Parathyroid adenoma (tissue), 2 donors: ENCODE results near the gene ATP6V0A1.

ENCODE experiments used
- H2AFZ ChIP-seq: fragments of 300-600 bp; sonication (generic); one replicate; pipeline ENCODE4 v1.7.0; 2017; ENCODE audit warnings: antibody characterized with exemption, mild to moderate bottlenecking
- H3K27ac ChIP-seq: fragments of 300-600 bp; sonication (generic); one replicate; pipeline ENCODE4 v1.7.0; 2017
- H3K27me3 ChIP-seq: fragments of 300-600 bp; sonication (generic); one replicate; pipeline ENCODE4 v1.7.0; 2017; ENCODE audit warnings: low read length; ENCODE audit not compliant: control insufficient read depth, insufficient read depth
- H3K36me3 ChIP-seq: fragments of 300-600 bp; sonication (generic); one replicate; pipeline ENCODE4 v1.7.0; 2017; ENCODE audit warnings: low read length; ENCODE audit not compliant: control insufficient read depth, insufficient read depth
- H3K4me1 ChIP-seq: fragments of 300-600 bp; sonication (generic); one replicate; pipeline ENCODE4 v1.7.0; 2017; ENCODE audit warnings: control low read depth
- H3K4me2 ChIP-seq: fragments of 300-600 bp; sonication (generic); one replicate; pipeline ENCODE4 v1.7.0; 2017; ENCODE audit warnings: low read length
- H3K4me3 ChIP-seq: fragments of 300-600 bp; sonication (generic); one replicate; pipeline ENCODE4 v1.7.0; 2017; ENCODE audit warnings: low read depth, low read length
- H3K79me2 ChIP-seq: fragments of 300-600 bp; sonication (generic); one replicate; pipeline ENCODE4 v1.7.0; 2017; ENCODE audit warnings: control low read depth
- H3K9ac ChIP-seq: fragments of 300-600 bp; sonication (generic); one replicate; pipeline ENCODE4 v1.7.0; 2017; ENCODE audit warnings: mild to moderate bottlenecking
- H3K9me3 ChIP-seq: fragments of 300-600 bp; sonication (generic); one replicate; pipeline ENCODE4 v1.7.0; 2017; ENCODE audit warnings: low read length; ENCODE audit not compliant: control insufficient read depth
- CTCF ChIP-seq: fragments of 300-600 bp; sonication (generic); IDR thresholded peaks from one replicate; pipeline ENCODE4 v1.7.0; 2017; ENCODE audit warnings: antibody characterized with exemption, mild to moderate bottlenecking
- donor health status: primary hyperparathyroidism.

The ATP6V0A1 gene

GRCh38 chr17:42531455-42532354 lies 73.0 kb downstream of the ATP6V0A1 start:
- peak; percentile 54 for TF ChIP-seq CTCF
- no peaks in the 10 kb centered on the region for H3K79me2 ChIP-seq
- peak overlapping the region; percentile 84 for H2AFZ ChIP-seq
- H3K27me3 ChIP-seq = no peaks in the 10 kb centered on the region
- no peaks in the 10 kb centered on the region for H3K9me3 ChIP-seq
- H3K36me3 ChIP-seq = no peaks in the 10 kb centered on the region
- peak overlapping the region; percentile 59 for H3K4me3 ChIP-seq
- H3K4me2 ChIP-seq = peak overlapping the region; percentile 74
- no peak overlapping the region for H3K9ac ChIP-seq
- peak overlapping the region; percentile 30 for H3K27ac ChIP-seq
- H3K4me1 ChIP-seq = peaks cover 8% of the 10 kb centered on the region

GRCh38 chr17:42535155-42536047 lies 76.7 kb downstream of the ATP6V0A1 start:
- Histone ChIP-seq H3K36me3 (no peaks in the 10 kb centered on the region), H3K4me1 (peaks cover 4% of the 10 kb centered on the region), H3K27ac (peak overlapping the region; percentile 79), H3K4me2 (peak overlapping the region; percentile 77), H3K27me3 (no peaks in the 10 kb centered on the region), H3K79me2 (no peaks in the 10 kb centered on the region), H2AFZ (peak overlapping the region; percentile 92), H3K9ac (no peak overlapping the region), H3K4me3 (peak overlapping the region; percentile 55), H3K9me3 (no peaks in the 10 kb centered on the region)
- no peak for TF ChIP-seq CTCF

DNA sequence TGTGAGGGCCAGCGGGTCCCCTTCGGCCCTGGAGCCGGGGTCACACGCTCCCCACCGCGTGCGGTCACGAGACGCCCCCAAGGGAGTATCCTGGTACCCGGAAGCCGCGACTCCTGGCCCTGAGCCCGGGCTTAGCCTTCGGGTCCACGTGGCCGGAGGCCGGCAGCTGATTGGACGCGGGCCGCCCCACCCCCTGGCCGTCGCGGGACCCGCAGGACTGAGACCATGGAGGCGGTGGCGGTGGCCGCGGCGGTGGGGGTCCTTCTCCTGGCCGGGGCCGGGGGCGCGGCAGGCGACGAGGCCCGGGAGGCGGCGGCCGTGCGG lies 77.3 kb downstream of the ATP6V0A1 start, which contains the start of gene NAGLU:
NAGLU (plus strand) TSS at position 194 of the 324 bp plus-strand sequence; CDS start at position 226, 32 bp downstream.
- Histone ChIP-seq H3K4me1 (peaks cover 4% of the 10 kb centered on the region), H2AFZ (peak within 1 kb of the TSS; percentile 92), H3K4me2 (peak within 1 kb of the TSS; percentile 77), H3K4me3 (peak within 1 kb of the TSS; percentile 61), H3K36me3 (no peaks in the 10 kb centered on the region), H3K79me2 (no peaks in the 10 kb centered on the region), H3K9me3 (no peaks in the 10 kb centered on the region), H3K27me3 (no peaks in the 10 kb centered on the region), H3K9ac (no peak within 1 kb of the TSS), H3K27ac (peak within 1 kb of the TSS; percentile 79)
- TF ChIP-seq CTCF = no peak

DNA sequence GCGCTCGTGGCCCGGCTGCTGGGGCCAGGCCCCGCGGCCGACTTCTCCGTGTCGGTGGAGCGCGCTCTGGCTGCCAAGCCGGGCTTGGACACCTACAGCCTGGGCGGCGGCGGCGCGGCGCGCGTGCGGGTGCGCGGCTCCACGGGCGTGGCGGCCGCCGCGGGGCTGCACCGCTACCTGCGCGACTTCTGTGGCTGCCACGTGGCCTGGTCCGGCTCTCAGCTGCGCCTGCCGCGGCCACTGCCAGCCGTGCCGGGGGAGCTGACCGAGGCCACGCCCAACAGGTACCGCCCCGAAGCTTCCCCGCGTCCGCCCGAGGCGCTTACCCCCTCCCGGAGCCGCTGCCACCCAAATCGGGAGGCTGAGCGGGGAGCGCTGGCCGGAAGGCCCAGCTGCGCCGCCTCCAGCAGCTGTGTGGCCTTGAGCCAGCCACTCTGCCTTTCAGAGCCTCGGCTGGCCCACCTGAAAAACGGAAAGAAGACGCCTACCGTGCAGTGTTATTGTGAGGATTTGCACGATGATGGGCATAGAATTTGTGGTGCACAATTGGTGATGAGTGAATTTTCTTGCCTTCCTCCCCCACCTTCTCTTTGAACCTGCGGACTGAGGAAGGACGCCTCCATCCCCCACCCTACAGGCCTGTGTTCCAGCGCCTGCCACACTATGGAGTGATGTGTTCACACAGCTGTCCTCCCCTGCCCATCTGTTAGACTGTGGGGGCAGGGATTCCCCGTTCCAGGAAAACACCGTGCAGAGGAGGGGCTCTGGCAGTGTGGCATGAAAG lies 77.9 kb downstream of the ATP6V0A1 start:
- Histone ChIP-seq H3K27ac (peak overlapping the region; percentile 75), H3K4me1 (peaks cover 4% of the 10 kb centered on the region), H3K4me2 (peak overlapping the region; percentile 70), H3K27me3 (no peaks in the 10 kb centered on the region), H2AFZ (peak overlapping the region; percentile 90), H3K4me3 (peak overlapping the region; percentile 61), H3K36me3 (no peaks in the 10 kb centered on the region), H3K79me2 (no peaks in the 10 kb centered on the region), H3K9me3 (no peaks in the 10 kb centered on the region), H3K9ac (no peak overlapping the region)
- no peak for TF ChIP-seq CTCF
